GM21515 (cell line): Measurements from ENCODE around the gene FAM153A.
"Not testable (repeated sequence)": the region's sequence is repeated elsewhere in the genome, so short reads cannot be mapped to it uniquely, and the experiment has no call there.

Experiments used
- ATAC-seq: cut with Tn5 transposase; IDR thresholded peaks from one replicate; pipeline ENCODE4 v1.9.1; 2021; ENCODE audit not compliant: unreplicated experiment

FAM153A gene

DNA sequence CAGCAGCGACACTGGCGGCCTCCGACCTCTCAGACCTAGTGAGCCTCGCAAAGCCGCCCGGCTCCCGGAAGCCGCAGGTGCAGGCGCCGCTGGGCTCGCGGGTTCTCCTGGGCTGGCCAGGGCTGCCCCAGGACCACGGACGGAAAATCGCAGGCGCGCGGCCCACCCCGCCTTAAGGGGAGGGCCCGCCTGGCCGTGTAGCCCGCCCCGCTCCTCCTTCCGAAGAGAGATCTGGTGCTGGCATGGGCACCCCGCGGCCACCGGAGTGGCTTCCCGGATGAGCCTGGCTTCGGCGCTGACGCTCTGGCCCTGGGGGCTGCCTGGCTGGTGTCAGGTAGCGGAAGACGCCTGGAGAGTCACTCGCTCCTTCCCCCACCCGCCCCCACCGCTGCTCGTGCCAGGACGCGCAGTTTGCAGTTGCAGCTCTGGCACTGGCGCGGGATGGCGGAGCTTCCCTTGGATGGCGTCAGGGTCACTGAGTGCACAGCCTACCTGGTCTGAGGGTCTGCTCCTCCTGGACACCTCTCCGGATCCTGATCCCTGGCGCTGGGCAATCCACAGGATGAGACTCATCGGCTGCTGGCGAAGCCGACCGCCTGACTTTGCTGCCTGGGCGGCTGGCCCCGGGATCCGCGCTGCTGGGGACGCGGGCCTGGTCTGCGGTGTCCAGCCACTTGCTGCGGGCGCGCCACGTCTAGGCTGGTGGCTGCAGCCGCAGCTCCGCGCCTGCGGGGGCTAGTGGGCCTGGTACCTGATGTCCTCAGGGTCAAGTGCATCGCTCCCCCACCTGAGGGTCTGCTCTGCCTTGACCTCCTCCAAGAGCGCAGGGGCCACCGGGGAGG, at the start of gene FAM153A:
Gene FAM153A, minus strand, starts transcription at position 108 of the 842 bp plus-strand sequence.
- not testable (repeated sequence) for ATAC-seq

DNA sequence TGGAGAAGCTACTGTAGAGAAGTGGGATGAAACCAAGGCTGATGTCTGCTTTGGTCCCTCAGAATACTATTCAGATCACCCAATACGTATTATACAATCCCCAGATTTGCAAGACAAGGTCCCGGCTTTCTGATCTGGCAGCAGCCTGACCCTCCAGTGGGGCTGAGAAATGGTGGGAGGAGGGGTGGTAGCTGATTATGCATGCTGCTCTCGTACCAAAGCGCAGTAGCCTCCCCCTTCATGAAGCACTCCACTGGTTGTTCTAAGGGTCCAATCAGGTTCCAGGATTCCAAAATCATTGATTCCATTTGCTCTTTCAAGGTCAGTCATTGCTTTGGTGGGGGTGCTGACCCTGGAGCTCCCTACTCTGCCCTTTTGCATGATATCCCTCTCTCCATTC, 49.6 kb upstream of the FAM153A start:
- ATAC-seq: not testable (repeated sequence)

DNA sequence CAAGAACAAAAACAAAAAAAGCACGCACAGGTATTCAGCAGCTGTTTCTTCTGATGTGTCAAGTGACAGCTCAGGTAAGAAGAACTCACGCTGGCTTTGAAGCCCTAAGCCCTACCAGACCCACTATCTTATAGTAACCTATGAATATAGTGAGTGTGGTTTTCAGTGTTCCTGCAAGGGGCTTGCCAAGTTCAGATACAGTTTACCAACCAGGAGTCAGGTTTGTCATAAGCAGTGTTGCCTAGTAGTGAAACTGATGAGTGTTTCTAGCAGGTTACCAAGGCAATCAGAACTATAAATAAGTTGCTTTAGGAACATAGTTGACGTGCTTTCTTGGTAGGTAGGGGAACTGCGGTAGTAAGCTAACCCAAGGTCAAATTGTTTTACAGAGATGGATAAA, 43.4 kb upstream of the FAM153A start:
- ATAC-seq: not testable (repeated sequence)

DNA sequence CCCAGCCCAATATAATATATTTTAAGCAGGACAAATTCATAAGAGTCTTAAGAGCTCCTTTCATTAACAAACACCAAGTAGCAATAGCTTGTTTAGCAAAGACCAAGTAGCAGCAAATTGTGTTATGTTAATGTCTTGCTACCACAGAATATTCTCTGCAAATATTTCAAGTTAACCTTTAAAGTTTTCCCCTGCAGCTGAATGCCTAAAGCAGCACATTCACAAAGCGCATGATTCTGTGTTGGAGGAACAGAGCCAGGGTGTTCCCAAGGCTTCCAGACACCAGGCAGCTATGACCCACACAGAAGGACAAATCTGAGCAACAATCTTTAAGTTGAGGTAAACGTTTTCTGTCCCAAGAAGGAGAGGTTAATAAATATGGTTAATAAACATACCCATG, 42.1 kb upstream of the FAM153A start:
- ATAC-seq: not testable (repeated sequence)

DNA sequence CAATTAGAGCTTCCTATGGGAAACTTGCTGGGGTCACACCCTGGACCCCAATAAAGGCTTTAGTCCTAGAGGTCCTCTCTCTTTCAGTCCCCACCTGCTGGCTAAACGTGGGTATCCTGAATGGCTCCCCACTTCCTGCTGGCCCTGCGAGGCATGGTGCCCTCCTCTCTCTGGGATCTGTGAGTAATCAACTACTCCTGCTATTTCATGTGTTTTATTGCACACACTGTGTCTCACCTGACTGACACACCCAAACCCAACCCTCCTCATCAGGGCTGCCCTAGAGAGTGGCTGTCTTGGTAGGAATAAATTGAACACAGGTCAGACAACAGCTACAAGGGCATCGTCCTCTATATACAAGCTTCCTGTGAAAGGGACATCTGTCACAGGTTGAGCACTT, 39.8 kb upstream of the FAM153A start:
- ATAC-seq: not testable (repeated sequence)

- ATAC-seq: not testable (repeated sequence)
These were observed 37.0 kb upstream of the FAM153A start for GRCh38 chr5:177819664-177820063.

- ATAC-seq: not testable (repeated sequence)
These were observed 30.2 kb upstream of the FAM153A start for GRCh38 chr5:177812814-177813425.

DNA sequence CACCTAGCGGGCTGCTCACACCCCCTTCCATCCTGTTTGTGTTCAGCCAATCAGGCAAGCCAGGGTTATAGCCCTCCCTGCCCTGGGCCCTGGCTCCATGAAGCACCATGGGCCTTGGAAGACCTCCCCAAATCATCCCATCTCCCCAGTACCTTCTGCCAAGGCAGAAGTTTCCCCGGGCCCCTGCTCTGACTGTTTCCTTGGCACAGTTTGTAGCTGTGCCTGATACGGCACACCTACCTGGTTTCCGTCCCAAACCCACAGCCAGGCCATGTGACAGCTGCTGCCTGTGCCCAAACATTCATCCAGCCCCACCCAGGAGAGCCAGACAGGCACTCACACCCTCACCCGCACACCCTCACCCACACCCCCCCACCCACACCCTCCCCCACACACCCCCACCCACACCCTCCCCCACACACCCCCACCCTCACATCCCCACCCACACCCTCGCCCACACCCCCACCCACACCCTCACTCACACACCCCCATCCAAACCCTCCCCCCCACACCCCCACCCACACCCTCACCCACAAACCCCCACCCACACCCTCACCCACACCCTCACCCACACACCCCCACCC, 29.6 kb upstream of the FAM153A start:
- ATAC-seq: not testable (repeated sequence)

DNA sequence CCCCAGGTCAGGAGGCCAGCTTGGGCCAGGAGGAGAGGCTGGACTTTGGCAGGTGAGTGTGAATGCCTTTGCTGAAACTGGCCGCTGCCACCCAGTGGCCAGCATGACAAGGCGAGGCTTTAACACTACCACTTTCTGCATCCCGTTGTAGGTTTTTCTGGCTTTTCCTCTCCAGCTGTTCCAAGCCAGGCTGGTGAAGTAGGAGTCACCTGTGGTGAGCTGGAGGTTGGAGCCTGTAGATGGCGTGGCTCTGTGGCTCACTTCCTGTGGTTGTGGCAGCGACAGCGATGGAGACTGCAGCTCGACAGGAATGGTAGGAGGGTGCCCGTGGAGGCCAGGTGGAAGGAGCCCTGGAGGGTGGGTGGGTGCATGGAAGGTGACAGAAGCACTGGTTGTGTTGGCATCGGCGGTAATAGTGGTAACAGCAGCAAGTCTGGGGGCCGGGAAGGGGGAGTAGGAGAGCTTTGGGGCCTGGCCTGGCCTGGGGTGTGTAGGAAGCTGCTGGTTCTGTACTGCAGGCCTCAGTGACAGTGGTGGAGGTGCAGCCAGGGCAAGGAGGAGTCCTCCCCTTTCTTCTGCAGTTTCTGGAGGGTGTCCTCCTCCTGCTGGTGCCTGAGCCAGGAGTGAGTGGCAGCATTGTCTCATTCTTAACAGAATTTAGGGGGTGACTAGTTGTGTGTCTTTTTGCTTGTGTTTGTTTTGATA, 26.7 kb upstream of the FAM153A start:
- ATAC-seq: not testable (repeated sequence)

- not testable (repeated sequence) for ATAC-seq
These were observed 25.7 kb upstream of the FAM153A start for GRCh38 chr5:177808420-177808819.

GRCh38 chr5:177807265-177807664, 24.6 kb upstream of the FAM153A start:
- ATAC-seq: not testable (repeated sequence)

GRCh38 chr5:177801427-177801826, 18.7 kb upstream of the FAM153A start:
- ATAC-seq: not testable (repeated sequence)

GRCh38 chr5:177798237-177798840, 15.6 kb upstream of the FAM153A start:
- not testable (repeated sequence) for ATAC-seq

DNA sequence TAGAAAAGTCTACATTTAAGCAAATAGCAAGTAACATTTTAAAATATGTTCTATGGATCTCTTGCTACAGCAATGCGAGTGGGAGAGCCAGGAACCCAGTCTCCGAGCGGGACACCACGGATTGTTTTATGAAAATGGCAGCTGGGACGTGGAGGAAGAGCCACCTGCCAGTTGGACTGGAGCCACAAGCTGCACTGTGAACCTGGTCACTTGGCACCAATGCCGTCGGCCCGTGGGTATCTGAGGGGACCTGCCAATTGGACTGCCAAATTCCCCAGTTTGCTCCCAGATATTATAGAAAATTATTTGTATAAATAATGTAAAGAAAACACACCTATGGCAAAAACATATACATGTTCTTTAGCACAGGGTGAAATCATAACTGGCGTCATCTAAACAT, 10.6 kb upstream of the FAM153A start:
- ATAC-seq: not testable (repeated sequence)

- ATAC-seq: not testable (repeated sequence)
These were observed 8.9 kb upstream of the FAM153A start for GRCh38 chr5:177791649-177792048.

GRCh38 chr5:177782169-177782568, 530 bp downstream of the FAM153A start:
- ATAC-seq: not testable (repeated sequence)

GRCh38 chr5:177771206-177771605, 11.5 kb downstream of the FAM153A start:
- not testable (repeated sequence) for ATAC-seq

- ATAC-seq: not testable (repeated sequence)
These were observed 12.1 kb downstream of the FAM153A start for GRCh38 chr5:177770646-177771045.

GRCh38 chr5:177763737-177764508, 18.8 kb downstream of the FAM153A start:
- ATAC-seq: not testable (repeated sequence)

GRCh38 chr5:177760954-177761353, 21.7 kb downstream of the FAM153A start:
- not testable (repeated sequence) for ATAC-seq
